ENCODE measurements around the gene JMJD1C. TPM values are rescaled to one million over a fixed set of nuclear protein-coding genes. Genes with fewer than 3 reads are reported as not detected.

JMJD1C gene
- total RNA-seq, 1 donor from 2014 or later, result 120 TPM

GRCh38 chr10:63217120-63217605 is 248.6 kb downstream of the JMJD1C start:
- peaks cover 34% of the 10 kb centered on the region for H3K36me3 Mint-ChIP-seq (ENCODE audit: unreplicated experiment)
- TF ChIP-seq CTCF (IDR thresholded peaks at IDR 0.05), result peak; percentile 77
- no peak for DNase-seq (ENCODE audit: extremely low spot score, unreplicated experiment)
- H3K4me3 Mint-ChIP-seq (ENCODE audit: unreplicated experiment), result no peak overlapping the region
- H3K27ac Mint-ChIP-seq (ENCODE audit: unreplicated experiment), result peak overlapping the region; percentile 71
- peaks cover 22% of the 10 kb centered on the region for H3K4me1 Mint-ChIP-seq (ENCODE audit: unreplicated experiment)
- no peaks in the 10 kb centered on the region for H3K27me3 Mint-ChIP-seq (ENCODE audit: unreplicated experiment)
- peaks cover 6% of the 10 kb centered on the region for H3K9me3 Mint-ChIP-seq (ENCODE audit: unreplicated experiment)

- no peaks in the 10 kb centered on the region for H3K9me3 Mint-ChIP-seq (ENCODE audit: unreplicated experiment)
- TF ChIP-seq CTCF (IDR thresholded peaks at IDR 0.05), result no peak
- no peak overlapping the region for H3K4me3 Mint-ChIP-seq (ENCODE audit: unreplicated experiment)
- H3K27me3 Mint-ChIP-seq (ENCODE audit: unreplicated experiment), result no peaks in the 10 kb centered on the region
- H3K36me3 Mint-ChIP-seq (ENCODE audit: unreplicated experiment), result peaks cover 40% of the 10 kb centered on the region
- DNase-seq (ENCODE audit: extremely low spot score, unreplicated experiment), result no peak
- H3K4me1 Mint-ChIP-seq (ENCODE audit: unreplicated experiment), result peaks cover 28% of the 10 kb centered on the region
- peak overlapping the region; percentile 12 for H3K27ac Mint-ChIP-seq (ENCODE audit: unreplicated experiment)
Observed at GRCh38 chr10:63214571-63214970, 251.2 kb downstream of the JMJD1C start.

- Mint-ChIP-seq H3K27ac (ENCODE audit: unreplicated experiment) (peak overlapping the region; percentile 1), H3K27me3 (ENCODE audit: unreplicated experiment) (no peaks in the 10 kb centered on the region), H3K4me3 (ENCODE audit: unreplicated experiment) (no peak overlapping the region), H3K9me3 (ENCODE audit: unreplicated experiment) (no peaks in the 10 kb centered on the region), H3K4me1 (ENCODE audit: unreplicated experiment) (peaks cover 35% of the 10 kb centered on the region), H3K36me3 (ENCODE audit: unreplicated experiment) (peaks cover 43% of the 10 kb centered on the region)
- TF ChIP-seq CTCF (IDR thresholded peaks at IDR 0.05), result no peak
- DNase-seq (ENCODE audit: extremely low spot score, unreplicated experiment), result no peak
Observed at GRCh38 chr10:63213489-63213888, 252.3 kb downstream of the JMJD1C start.

- no peak for TF ChIP-seq CTCF (IDR thresholded peaks at IDR 0.05)
- H3K9me3 Mint-ChIP-seq (ENCODE audit: unreplicated experiment), result no peaks in the 10 kb centered on the region
- H3K27ac Mint-ChIP-seq (ENCODE audit: unreplicated experiment), result no peak overlapping the region
- DNase-seq (ENCODE audit: extremely low spot score, unreplicated experiment), result no peak
- H3K4me1 Mint-ChIP-seq (ENCODE audit: unreplicated experiment), result peaks cover 44% of the 10 kb centered on the region
- H3K27me3 Mint-ChIP-seq (ENCODE audit: unreplicated experiment), result no peaks in the 10 kb centered on the region
- peaks cover 55% of the 10 kb centered on the region for H3K36me3 Mint-ChIP-seq (ENCODE audit: unreplicated experiment)
- no peak overlapping the region for H3K4me3 Mint-ChIP-seq (ENCODE audit: unreplicated experiment)
Observed at GRCh38 chr10:63210611-63211196, 255.1 kb downstream of the JMJD1C start.

GRCh38 chr10:63209705-63210104 is 256.1 kb downstream of the JMJD1C start:
- no peaks in the 10 kb centered on the region for H3K9me3 Mint-ChIP-seq (ENCODE audit: unreplicated experiment)
- no peak for DNase-seq (ENCODE audit: extremely low spot score, unreplicated experiment)
- TF ChIP-seq CTCF (IDR thresholded peaks at IDR 0.05), result no peak
- no peak overlapping the region for H3K27ac Mint-ChIP-seq (ENCODE audit: unreplicated experiment)
- H3K36me3 Mint-ChIP-seq (ENCODE audit: unreplicated experiment), result peaks cover 52% of the 10 kb centered on the region
- no peaks in the 10 kb centered on the region for H3K27me3 Mint-ChIP-seq (ENCODE audit: unreplicated experiment)
- peaks cover 49% of the 10 kb centered on the region for H3K4me1 Mint-ChIP-seq (ENCODE audit: unreplicated experiment)
- no peak overlapping the region for H3K4me3 Mint-ChIP-seq (ENCODE audit: unreplicated experiment)

All from osteocyte (in vitro differentiated cells).